ENCODE data around the gene ALOX15B.

The ALOX15B gene

GRCh38 chr17:8046929-8047768 is 8.3 kb downstream of the ALOX15B start:
- Histone ChIP-seq H3K4me1 (ENCODE audit: control insufficient read depth, low read depth, low read length) (no peaks in the 10 kb centered on the region), H3K36me3 (ENCODE audit: control insufficient read depth, low read depth, low read length) (no peaks in the 10 kb centered on the region), H3K27ac (ENCODE audit: low read length) (no peak overlapping the region), H3K9ac (ENCODE audit: low read length) (no peak overlapping the region), H3K27me3 (ENCODE audit: control insufficient read depth, insufficient read depth, low read length) (no peaks in the 10 kb centered on the region), H3K4me3 (ENCODE audit: low read length) (no peak overlapping the region), H3K9me3 (ENCODE audit: control insufficient read depth, low read depth, low read length) (no peaks in the 10 kb centered on the region)

- no peak overlapping the region for H3K27ac ChIP-seq (ENCODE audit: low read length)
- H3K9ac ChIP-seq (ENCODE audit: low read length), result no peak overlapping the region
- H3K9me3 ChIP-seq (ENCODE audit: control insufficient read depth, low read depth, low read length), result no peaks in the 10 kb centered on the region
- H3K4me1 ChIP-seq (ENCODE audit: control insufficient read depth, low read depth, low read length), result no peaks in the 10 kb centered on the region
- no peaks in the 10 kb centered on the region for H3K27me3 ChIP-seq (ENCODE audit: control insufficient read depth, insufficient read depth, low read length)
- H3K4me3 ChIP-seq (ENCODE audit: low read length), result no peak overlapping the region
- no peaks in the 10 kb centered on the region for H3K36me3 ChIP-seq (ENCODE audit: control insufficient read depth, low read depth, low read length)
Observed at GRCh38 chr17:8047769-8048110, 8.9 kb downstream of the ALOX15B start.

GRCh38 chr17:8048236-8048635 is 9.4 kb downstream of the ALOX15B start:
- Histone ChIP-seq H3K9ac (ENCODE audit: low read length) (no peak overlapping the region), H3K27me3 (ENCODE audit: control insufficient read depth, insufficient read depth, low read length) (no peaks in the 10 kb centered on the region), H3K27ac (ENCODE audit: low read length) (no peak overlapping the region), H3K4me3 (ENCODE audit: low read length) (no peak overlapping the region), H3K9me3 (ENCODE audit: control insufficient read depth, low read depth, low read length) (no peaks in the 10 kb centered on the region), H3K36me3 (ENCODE audit: control insufficient read depth, low read depth, low read length) (no peaks in the 10 kb centered on the region), H3K4me1 (ENCODE audit: control insufficient read depth, low read depth, low read length) (no peaks in the 10 kb centered on the region)

GRCh38 chr17:8048736-8049135 is 9.9 kb downstream of the ALOX15B start:
- Histone ChIP-seq H3K36me3 (ENCODE audit: control insufficient read depth, low read depth, low read length) (no peaks in the 10 kb centered on the region), H3K9ac (ENCODE audit: low read length) (no peak overlapping the region), H3K9me3 (ENCODE audit: control insufficient read depth, low read depth, low read length) (no peaks in the 10 kb centered on the region), H3K27me3 (ENCODE audit: control insufficient read depth, insufficient read depth, low read length) (no peaks in the 10 kb centered on the region), H3K4me1 (ENCODE audit: control insufficient read depth, low read depth, low read length) (no peaks in the 10 kb centered on the region), H3K27ac (ENCODE audit: low read length) (no peak overlapping the region), H3K4me3 (ENCODE audit: low read length) (no peak overlapping the region)

- Histone ChIP-seq H3K36me3 (ENCODE audit: control insufficient read depth, low read depth, low read length) (no peaks in the 10 kb centered on the region), H3K27me3 (ENCODE audit: control insufficient read depth, insufficient read depth, low read length) (peaks cover 8% of the 10 kb centered on the region), H3K4me1 (ENCODE audit: control insufficient read depth, low read depth, low read length) (no peaks in the 10 kb centered on the region), H3K4me3 (ENCODE audit: low read length) (no peak overlapping the region), H3K9ac (ENCODE audit: low read length) (no peak overlapping the region), H3K27ac (ENCODE audit: low read length) (no peak overlapping the region), H3K9me3 (ENCODE audit: control insufficient read depth, low read depth, low read length) (no peaks in the 10 kb centered on the region)
Observed at GRCh38 chr17:8051831-8052230, 13.0 kb downstream of the ALOX15B start.

- no peaks in the 10 kb centered on the region for H3K36me3 ChIP-seq (ENCODE audit: control insufficient read depth, low read depth, low read length)
- H3K9ac ChIP-seq (ENCODE audit: low read length), result no peak overlapping the region
- H3K4me1 ChIP-seq (ENCODE audit: control insufficient read depth, low read depth, low read length), result no peaks in the 10 kb centered on the region
- H3K27me3 ChIP-seq (ENCODE audit: control insufficient read depth, insufficient read depth, low read length), result peaks cover 15% of the 10 kb centered on the region
- no peak overlapping the region for H3K4me3 ChIP-seq (ENCODE audit: low read length)
- no peaks in the 10 kb centered on the region for H3K9me3 ChIP-seq (ENCODE audit: control insufficient read depth, low read depth, low read length)
- H3K27ac ChIP-seq (ENCODE audit: low read length), result no peak overlapping the region
Observed at GRCh38 chr17:8052256-8053252, 13.7 kb downstream of the ALOX15B start.

DNA sequence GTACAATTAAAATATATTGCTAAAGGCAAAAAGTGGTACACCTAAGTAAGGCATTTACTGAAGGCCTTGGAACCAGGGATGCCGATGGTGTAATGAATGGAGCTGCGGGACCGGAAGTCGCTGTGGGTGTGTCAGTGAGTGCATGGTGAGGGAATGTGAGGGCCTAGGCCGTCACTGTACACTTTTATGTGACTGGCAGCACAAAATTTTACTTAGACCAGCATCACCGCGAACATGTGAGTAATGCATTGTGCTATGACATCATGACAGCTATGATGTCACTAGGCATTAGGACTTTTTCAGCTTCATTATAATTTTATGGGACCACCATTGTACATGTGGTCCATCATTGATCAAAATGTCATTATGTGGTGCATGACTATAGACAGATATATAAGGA is 14.7 kb downstream of the ALOX15B start:
- H3K27me3 ChIP-seq (ENCODE audit: control insufficient read depth, insufficient read depth, low read length), result peaks cover 16% of the 10 kb centered on the region
- no peak overlapping the region for H3K4me3 ChIP-seq (ENCODE audit: low read length)
- no peaks in the 10 kb centered on the region for H3K36me3 ChIP-seq (ENCODE audit: control insufficient read depth, low read depth, low read length)
- H3K4me1 ChIP-seq (ENCODE audit: control insufficient read depth, low read depth, low read length), result no peaks in the 10 kb centered on the region
- no peak overlapping the region for H3K27ac ChIP-seq (ENCODE audit: low read length)
- H3K9me3 ChIP-seq (ENCODE audit: control insufficient read depth, low read depth, low read length), result no peaks in the 10 kb centered on the region
- no peak overlapping the region for H3K9ac ChIP-seq (ENCODE audit: low read length)

DNA sequence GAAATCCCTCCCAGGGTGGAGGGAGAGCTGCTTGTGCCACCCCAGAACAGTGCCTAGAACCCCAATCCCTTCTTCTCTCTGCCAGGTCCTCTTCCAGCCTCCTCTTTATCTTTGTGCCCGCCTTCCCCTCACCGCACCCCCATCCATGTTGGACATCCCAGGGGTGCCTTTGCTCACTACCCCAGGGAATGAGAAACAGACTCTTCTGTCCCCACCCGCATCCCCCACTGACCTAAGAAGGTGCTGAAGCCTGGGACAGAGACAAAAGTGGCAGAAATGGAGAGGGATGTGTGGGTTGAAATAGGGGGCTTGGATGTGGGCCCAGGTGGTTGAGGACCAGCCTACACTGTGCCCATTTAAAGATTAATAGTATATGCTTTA is 17.0 kb downstream of the ALOX15B start:
- Histone ChIP-seq H3K27me3 (ENCODE audit: control insufficient read depth, insufficient read depth, low read length) (peaks cover 36% of the 10 kb centered on the region), H3K36me3 (ENCODE audit: control insufficient read depth, low read depth, low read length) (no peaks in the 10 kb centered on the region), H3K9me3 (ENCODE audit: control insufficient read depth, low read depth, low read length) (no peaks in the 10 kb centered on the region), H3K4me3 (ENCODE audit: low read length) (no peak overlapping the region), H3K4me1 (ENCODE audit: control insufficient read depth, low read depth, low read length) (no peaks in the 10 kb centered on the region), H3K27ac (ENCODE audit: low read length) (no peak overlapping the region), H3K9ac (ENCODE audit: low read length) (no peak overlapping the region)

DNA sequence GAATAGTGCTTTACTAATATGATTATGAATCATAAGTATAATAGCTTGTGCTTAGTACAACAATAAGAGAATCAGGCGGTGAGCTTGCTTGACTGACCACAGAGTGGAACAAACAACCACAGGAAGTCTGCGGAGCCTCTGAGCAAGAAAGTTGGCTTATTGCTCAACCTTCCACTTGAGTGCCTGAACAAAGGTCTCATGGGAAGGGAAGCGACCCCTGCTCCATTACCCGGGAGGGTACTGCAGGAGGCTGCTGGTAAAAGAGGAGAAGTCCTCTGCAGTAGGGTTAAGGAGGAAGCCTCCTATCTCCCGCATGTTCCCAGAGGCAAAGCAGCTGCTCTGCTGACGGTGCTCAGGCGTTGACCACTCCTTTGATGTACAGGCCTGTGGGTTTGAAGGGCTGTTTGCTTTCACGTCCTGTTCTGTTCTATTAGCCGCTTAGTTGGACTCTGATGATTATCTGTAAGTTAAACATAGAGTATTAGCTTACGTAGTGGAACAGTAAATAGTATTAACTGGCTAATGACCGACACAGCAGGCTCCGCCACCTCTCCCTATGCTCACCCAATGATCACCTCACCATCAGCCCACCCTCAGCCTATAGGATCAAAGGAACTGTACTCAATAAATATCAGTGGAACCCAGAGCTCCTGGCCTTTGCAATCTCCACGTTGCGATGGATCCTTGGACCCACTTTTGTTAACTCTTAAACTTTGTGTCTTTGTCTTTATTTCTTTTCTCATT is 17.5 kb downstream of the ALOX15B start:
- Histone ChIP-seq H3K4me3 (ENCODE audit: low read length) (no peak overlapping the region), H3K4me1 (ENCODE audit: control insufficient read depth, low read depth, low read length) (peaks cover 3% of the 10 kb centered on the region), H3K27ac (ENCODE audit: low read length) (no peak overlapping the region), H3K27me3 (ENCODE audit: control insufficient read depth, insufficient read depth, low read length) (peaks cover 42% of the 10 kb centered on the region), H3K9ac (ENCODE audit: low read length) (no peak overlapping the region), H3K36me3 (ENCODE audit: control insufficient read depth, low read depth, low read length) (no peaks in the 10 kb centered on the region), H3K9me3 (ENCODE audit: control insufficient read depth, low read depth, low read length) (no peaks in the 10 kb centered on the region)

GRCh38 chr17:8056976-8057625 is 18.2 kb downstream of the ALOX15B start:
- no peak overlapping the region for H3K27ac ChIP-seq (ENCODE audit: low read length)
- H3K27me3 ChIP-seq (ENCODE audit: control insufficient read depth, insufficient read depth, low read length), result peaks cover 49% of the 10 kb centered on the region
- H3K4me1 ChIP-seq (ENCODE audit: control insufficient read depth, low read depth, low read length), result peaks cover 7% of the 10 kb centered on the region
- no peak overlapping the region for H3K4me3 ChIP-seq (ENCODE audit: low read length)
- no peaks in the 10 kb centered on the region for H3K36me3 ChIP-seq (ENCODE audit: control insufficient read depth, low read depth, low read length)
- H3K9me3 ChIP-seq (ENCODE audit: control insufficient read depth, low read depth, low read length), result no peaks in the 10 kb centered on the region
- H3K9ac ChIP-seq (ENCODE audit: low read length), result no peak overlapping the region

- Histone ChIP-seq H3K27ac (ENCODE audit: low read length) (no peak overlapping the region), H3K27me3 (ENCODE audit: control insufficient read depth, insufficient read depth, low read length) (peaks cover 55% of the 10 kb centered on the region), H3K9ac (ENCODE audit: low read length) (no peak overlapping the region), H3K9me3 (ENCODE audit: control insufficient read depth, low read depth, low read length) (no peaks in the 10 kb centered on the region), H3K4me3 (ENCODE audit: low read length) (no peak overlapping the region), H3K4me1 (ENCODE audit: control insufficient read depth, low read depth, low read length) (peaks cover 13% of the 10 kb centered on the region), H3K36me3 (ENCODE audit: control insufficient read depth, low read depth, low read length) (no peaks in the 10 kb centered on the region)
Observed at GRCh38 chr17:8057691-8058114, 18.8 kb downstream of the ALOX15B start.
